ENCODE measurements around the gene TMBIM1. TPM values are rescaled to one million over a fixed set of nuclear protein-coding genes. Genes with fewer than 3 reads are reported as not detected.

Gene TMBIM1
- total and polyA plus RNA-seq, 9 of the 15 experiments (the other 6 are each of a cell fraction or from before 2014, with no cell fraction given) = 14.2 to 105 (median 47.0) TPM

DNA sequence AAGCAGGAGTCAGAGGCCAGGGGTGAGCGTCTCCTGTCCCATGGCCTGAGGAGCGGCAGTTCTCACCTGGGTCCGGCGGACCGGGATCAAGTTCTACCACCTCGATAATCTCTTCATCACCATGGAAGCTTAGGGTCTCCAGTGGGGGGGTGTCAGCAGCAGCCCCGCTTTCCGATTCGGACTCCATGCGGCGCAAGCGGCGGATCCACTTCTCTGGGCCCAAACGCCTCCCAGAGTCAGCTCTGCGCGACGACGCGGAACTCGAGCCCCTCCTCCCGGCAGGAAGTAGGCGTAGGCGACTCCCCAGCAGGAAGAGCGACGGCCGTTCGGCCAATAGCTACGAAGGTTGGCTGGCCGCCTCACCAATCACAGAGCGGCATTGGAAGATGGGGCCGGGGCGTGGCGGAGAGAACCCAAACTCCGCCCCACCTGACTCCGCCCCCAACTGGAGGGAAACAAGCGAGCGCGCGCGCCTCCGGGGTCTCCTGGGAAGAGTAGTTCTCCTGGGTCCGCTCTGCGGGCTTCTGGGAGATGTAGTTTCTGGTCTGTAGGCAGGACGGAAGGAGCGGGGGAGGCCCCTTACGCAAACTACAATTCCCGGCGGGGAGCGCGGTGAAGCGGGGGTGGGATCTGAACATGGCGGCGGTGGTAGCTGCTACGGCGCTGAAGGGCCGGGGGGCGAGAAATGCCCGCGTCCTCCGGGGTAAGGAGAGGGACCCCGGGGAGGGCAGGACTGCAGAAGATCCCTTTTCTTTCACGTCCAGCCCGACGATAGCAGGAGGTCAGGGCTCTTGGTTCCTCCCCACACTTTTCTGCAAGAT lies 22.2 kb downstream of the TMBIM1 start, which contains the start of the genes AAMP and PNKD (continued):
- TF ChIP-seq, protein P1, sequence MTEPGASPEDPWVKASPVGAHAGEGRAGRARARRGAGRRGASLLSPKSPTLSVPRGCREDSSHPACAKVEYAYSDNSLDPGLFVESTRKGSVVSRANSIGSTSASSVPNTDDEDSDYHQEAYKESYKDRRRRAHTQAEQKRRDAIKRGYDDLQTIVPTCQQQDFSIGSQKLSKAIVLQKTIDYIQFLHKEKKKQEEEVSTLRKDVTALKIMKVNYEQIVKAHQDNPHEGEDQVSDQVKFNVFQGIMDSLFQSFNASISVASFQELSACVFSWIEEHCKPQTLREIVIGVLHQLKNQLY (CRISPR knock-in tag; conservative IDR thresholded peaks at IDR 0.05) = no peak
- no peak for TF ChIP-seq PYGO2 (tag; IDR thresholded peaks at IDR 0.05)
- TF ChIP-seq ZNF586 (CRISPR knock-in tag; conservative IDR thresholded peaks at IDR 0.05) = no peak
- TF ChIP-seq CEBPG (CRISPR knock-in tag; IDR thresholded peaks at IDR 0.05) = no peak
- TF ChIP-seq CEBPG (tag; conservative IDR thresholded peaks at IDR 0.05 in 1 of 2, IDR thresholded peaks at IDR 0.05 in 1 of 2) = no peak
- TF ChIP-seq ZNF707 (CRISPR knock-in tag; conservative IDR thresholded peaks at IDR 0.05) = no peak
- no peak; the same call in 1 of the 2 replicates for TF ChIP-seq ESRRA (IDR thresholded peaks at IDR 0.05; ENCODE audit: borderline replicate concordance, low read depth)
- TF ChIP-seq, protein P2, sequence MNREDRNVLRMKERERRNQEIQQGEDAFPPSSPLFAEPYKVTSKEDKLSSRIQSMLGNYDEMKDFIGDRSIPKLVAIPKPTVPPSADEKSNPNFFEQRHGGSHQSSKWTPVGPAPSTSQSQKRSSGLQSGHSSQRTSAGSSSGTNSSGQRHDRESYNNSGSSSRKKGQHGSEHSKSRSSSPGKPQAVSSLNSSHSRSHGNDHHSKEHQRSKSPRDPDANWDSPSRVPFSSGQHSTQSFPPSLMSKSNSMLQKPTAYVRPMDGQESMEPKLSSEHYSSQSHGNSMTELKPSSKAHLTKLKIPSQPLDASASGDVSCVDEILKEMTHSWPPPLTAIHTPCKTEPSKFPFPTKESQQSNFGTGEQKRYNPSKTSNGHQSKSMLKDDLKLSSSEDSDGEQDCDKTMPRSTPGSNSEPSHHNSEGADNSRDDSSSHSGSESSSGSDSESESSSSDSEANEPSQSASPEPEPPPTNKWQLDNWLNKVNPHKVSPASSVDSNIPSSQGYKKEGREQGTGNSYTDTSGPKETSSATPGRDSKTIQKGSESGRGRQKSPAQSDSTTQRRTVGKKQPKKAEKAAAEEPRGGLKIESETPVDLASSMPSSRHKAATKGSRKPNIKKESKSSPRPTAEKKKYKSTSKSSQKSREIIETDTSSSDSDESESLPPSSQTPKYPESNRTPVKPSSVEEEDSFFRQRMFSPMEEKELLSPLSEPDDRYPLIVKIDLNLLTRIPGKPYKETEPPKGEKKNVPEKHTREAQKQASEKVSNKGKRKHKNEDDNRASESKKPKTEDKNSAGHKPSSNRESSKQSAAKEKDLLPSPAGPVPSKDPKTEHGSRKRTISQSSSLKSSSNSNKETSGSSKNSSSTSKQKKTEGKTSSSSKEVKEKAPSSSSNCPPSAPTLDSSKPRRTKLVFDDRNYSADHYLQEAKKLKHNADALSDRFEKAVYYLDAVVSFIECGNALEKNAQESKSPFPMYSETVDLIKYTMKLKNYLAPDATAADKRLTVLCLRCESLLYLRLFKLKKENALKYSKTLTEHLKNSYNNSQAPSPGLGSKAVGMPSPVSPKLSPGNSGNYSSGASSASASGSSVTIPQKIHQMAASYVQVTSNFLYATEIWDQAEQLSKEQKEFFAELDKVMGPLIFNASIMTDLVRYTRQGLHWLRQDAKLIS (CRISPR knock-in tag; IDR thresholded peaks at IDR 0.05) = no peak
- no peak; the same call in 1 of the 2 replicates for TF ChIP-seq ETV5 (CRISPR knock-in tag; IDR thresholded peaks at IDR 0.05; ENCODE audit: low read depth)
- TF ChIP-seq ZKSCAN8 (CRISPR knock-in tag; IDR thresholded peaks at IDR 0.05) = no peak
- TF ChIP-seq, protein P3, sequence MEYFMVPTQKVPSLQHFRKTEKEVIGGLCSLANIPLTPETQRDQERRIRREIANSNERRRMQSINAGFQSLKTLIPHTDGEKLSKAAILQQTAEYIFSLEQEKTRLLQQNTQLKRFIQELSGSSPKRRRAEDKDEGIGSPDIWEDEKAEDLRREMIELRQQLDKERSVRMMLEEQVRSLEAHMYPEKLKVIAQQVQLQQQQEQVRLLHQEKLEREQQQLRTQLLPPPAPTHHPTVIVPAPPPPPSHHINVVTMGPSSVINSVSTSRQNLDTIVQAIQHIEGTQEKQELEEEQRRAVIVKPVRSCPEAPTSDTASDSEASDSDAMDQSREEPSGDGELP (CRISPR knock-in tag; IDR thresholded peaks at IDR 0.05; ENCODE audit: borderline replicate concordance) = peak; percentile 73; the same call in 1 of the 2 replicates
- TF ChIP-seq ZNF121 (CRISPR knock-in tag; conservative IDR thresholded peaks at IDR 0.05) = no peak
- TF ChIP-seq ZNF699 (CRISPR knock-in tag; IDR thresholded peaks at IDR 0.05; ENCODE audit: insufficient replicate concordance) = no peak
- no peak for TF ChIP-seq RCOR1 (IDR thresholded peaks at IDR 0.05; ENCODE audit: borderline replicate concordance in 1 of 2, low read depth in 2 of 2, low read length in 2 of 2)
- TF ChIP-seq, protein P4, sequence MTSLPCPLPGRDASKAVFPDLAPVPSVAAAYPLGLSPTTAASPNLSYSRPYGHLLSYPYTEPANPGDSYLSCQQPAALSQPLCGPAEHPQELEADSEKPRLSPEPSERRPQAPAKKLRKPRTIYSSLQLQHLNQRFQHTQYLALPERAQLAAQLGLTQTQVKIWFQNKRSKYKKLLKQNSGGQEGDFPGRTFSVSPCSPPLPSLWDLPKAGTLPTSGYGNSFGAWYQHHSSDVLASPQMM (CRISPR knock-in tag; IDR thresholded peaks at IDR 0.05) = no peak
- TF ChIP-seq ZNF780A (CRISPR knock-in tag; IDR thresholded peaks at IDR 0.05) = no peak
- no peak for TF ChIP-seq RBM14 (IDR thresholded peaks at IDR 0.05; ENCODE audit: borderline replicate concordance, insufficient read depth, low read depth, low read length)
- no peak for TF ChIP-seq ILK (tag; IDR thresholded peaks at IDR 0.05; ENCODE audit: borderline replicate concordance, low read depth)
